ENCODE data around the gene CHADL.

GRCh38 chr22:41230401-41230785 lies 10.3 kb downstream of the CHADL start:
- TF ChIP-seq POLR2A (IDR thresholded peaks at IDR 0.05) (no peak), CTCF (IDR thresholded peaks at IDR 0.05) (no peak), POLR2AphosphoS5 (IDR thresholded peaks at IDR 0.05) (no peak)
